ENCODE data around the gene PUDP. TPM values are rescaled to one million over a fixed set of nuclear protein-coding genes. Genes with fewer than 3 reads are reported as not detected.
"Not testable (repeated sequence)": the region's sequence is repeated elsewhere in the genome, so short reads cannot be mapped to it uniquely, and the experiment has no call there.

The PUDP gene
- polyA plus RNA-seq, 1 donor from 2014 or later: 13.0 TPM

DNA sequence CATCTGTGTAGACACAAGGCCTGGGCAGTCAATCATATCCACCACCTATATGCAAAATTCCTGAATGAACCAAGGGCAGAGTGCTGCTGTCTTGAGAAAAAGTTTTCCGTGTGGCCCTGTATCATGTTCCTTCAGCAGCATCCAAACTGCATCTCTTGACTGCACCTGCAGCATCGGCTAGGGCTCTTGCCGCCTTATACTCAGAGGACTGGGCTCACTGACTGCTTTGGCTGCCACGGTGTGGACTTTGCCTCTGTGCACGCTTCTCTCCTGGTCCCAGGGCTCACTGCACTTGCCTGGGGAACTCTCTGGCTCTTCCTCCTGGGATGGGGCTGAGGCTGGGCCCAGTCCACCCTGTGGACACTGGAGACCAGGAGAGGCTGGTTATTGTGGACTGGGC lies 39.9 kb downstream of the PUDP start:
- Mint-ChIP-seq H3K4me3 (peak overlapping the region in 1 of 4 donors; percentile 65), H3K27me3 (no peaks in the 10 kb centered on the region), H3K36me3 (peaks cover 17% of the 10 kb centered on the region), H3K4me1 (peaks cover 25 to 37% (median 29%) of the 10 kb centered on the region in 3 donors), H3K9me3 (no peaks in the 10 kb centered on the region), H3K27ac (no peak overlapping the region)

DNA sequence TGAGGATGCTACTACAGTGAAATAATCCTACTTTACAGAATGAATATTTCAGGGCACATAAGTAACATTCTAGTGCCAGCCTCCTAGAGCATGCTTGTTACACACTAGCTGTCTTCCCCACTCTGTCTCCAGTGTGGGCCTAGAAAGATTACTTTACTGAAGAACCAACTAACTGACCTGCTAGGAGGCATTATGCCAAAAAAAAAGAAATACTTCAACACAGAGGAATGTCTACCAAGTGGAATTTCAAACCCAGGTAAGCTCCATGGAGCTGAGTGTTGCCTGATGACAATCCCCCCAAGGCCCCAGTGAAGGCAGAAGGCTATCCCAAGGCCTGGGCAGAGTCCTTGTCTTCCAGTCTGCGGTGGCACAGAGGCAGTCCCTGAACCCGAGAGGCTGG lies 41.3 kb downstream of the PUDP start:
- Mint-ChIP-seq H3K4me3 (no peak overlapping the region), H3K4me1 (peaks cover 39 to 45% (median 39%) of the 10 kb centered on the region in 3 donors), H3K27ac (peak overlapping the region in 1 of 3 donors; percentile 61), H3K9me3 (peaks cover 0 to 2% (median 0%) of the 10 kb centered on the region in 3 donors), H3K27me3 (no peaks in the 10 kb centered on the region), H3K36me3 (peaks cover 28% of the 10 kb centered on the region)

DNA sequence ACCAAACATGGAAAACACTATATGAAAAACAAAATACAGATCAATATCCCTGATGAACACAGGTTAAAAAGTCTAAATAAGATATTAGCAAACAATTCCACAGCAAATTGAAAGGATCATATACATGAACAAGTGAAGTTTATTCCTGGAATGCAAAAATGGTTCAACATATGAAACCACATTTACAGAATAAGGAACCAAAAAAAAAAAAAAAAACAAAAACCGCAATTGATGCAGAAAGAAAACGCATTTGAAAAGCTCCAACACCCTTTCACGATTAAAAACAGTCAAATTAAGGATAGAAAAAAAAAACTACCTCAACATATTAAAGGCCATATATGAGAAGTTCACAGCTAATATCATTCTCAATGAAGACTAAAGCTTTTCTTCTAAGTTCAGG lies 45.8 kb downstream of the PUDP start:
- Mint-ChIP-seq H3K4me1 (peaks cover 15 to 25% (median 24%) of the 10 kb centered on the region in 3 donors), H3K4me3 (peak overlapping the region in 1 of 4 donors; percentile 11), H3K27me3 (no peaks in the 10 kb centered on the region), H3K36me3 (peaks cover 33% of the 10 kb centered on the region), H3K27ac (peak overlapping the region in 1 of 3 donors; percentile 12), H3K9me3 (peaks cover 0 to 2% (median 0%) of the 10 kb centered on the region in 3 donors)

DNA sequence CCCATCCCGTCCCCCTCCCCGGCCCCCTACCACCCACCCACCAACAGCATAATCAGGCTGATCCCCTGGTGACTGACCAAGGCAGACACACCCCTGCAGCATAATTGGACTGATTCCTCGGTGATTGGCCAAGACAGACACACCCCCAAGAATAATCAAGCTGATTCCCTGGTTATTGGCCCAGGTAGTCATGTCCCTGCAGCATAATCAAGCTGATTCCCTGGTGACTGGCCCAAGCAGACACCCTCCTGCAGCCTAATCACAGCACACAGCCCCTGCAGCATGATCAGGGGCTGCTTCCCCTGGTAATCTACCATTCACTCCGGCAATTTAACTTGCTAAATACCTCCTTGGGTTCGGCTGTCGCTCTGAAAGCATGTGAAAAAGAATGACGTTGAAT lies 47.9 kb downstream of the PUDP start:
- peaks cover 30% of the 10 kb centered on the region for H3K36me3 Mint-ChIP-seq

DNA sequence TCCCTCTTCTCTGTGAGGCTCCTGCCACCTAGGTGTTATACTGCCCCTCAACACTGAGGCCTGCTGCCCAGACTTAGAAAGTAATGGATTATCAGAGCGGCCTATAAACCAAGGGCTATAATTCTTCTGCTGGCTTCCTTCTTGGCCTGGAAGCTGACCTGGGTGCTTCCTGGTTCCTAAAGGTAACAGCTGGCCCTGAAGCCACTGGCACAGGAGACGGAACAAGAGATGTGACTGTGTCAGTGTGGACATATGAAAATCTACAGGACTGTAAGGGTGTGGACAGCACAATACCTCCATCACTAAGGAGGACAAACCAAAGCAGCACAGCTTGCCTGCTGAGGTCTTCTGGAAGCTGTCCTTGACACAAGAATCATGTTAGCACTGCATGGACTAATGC lies 52.3 kb downstream of the PUDP start:
- not testable (repeated sequence) for H3K27me3 Mint-ChIP-seq, H3K4me3 Mint-ChIP-seq, H3K36me3 Mint-ChIP-seq, H3K9me3 Mint-ChIP-seq
- Mint-ChIP-seq H3K4me1 (peaks cover 22% of the 10 kb centered on the region in 3 donors), H3K27ac (peak overlapping the region in 1 of 3 donors; percentile 80)

More for the DNA sequence above, 47.9 kb downstream of the PUDP start:
- Mint-ChIP-seq H3K27ac (peak overlapping the region in 1 of 3 donors; percentile 50), H3K4me1 (peaks cover 15 to 28% (median 22%) of the 10 kb centered on the region in 3 donors), H3K27me3 (no peaks in the 10 kb centered on the region), H3K9me3 (peaks cover 0 to 2% (median 0%) of the 10 kb centered on the region in 3 donors), H3K4me3 (no peak overlapping the region)

DNA sequence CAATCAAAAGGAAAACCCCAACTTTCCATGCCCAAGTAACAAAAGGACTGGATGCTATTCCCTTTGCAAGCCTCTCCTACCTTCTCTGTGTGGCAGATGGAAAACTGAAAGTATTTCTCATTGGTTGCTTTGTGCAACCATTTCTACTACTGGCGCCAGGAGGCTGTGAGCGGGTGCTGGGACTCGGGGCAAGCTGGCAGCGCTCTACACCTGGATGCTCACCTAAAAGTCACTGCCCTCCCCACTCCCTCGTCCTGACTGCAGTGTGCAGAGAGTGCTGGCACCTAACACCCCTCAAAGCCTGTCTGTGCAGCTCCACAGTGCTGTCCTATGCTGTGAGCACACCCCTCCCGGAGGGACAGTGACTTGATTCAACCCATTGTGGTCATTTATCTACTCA lies 54.6 kb downstream of the PUDP start:
- no peak overlapping the region for H3K4me3 Mint-ChIP-seq
- no peak overlapping the region for H3K27ac Mint-ChIP-seq
- peaks cover 2% of the 10 kb centered on the region for H3K36me3 Mint-ChIP-seq
- H3K4me1 Mint-ChIP-seq: peaks cover 24 to 36% (median 35%) of the 10 kb centered on the region in 3 donors
- no peaks in the 10 kb centered on the region for H3K9me3 Mint-ChIP-seq
- H3K27me3 Mint-ChIP-seq: no peaks in the 10 kb centered on the region

DNA sequence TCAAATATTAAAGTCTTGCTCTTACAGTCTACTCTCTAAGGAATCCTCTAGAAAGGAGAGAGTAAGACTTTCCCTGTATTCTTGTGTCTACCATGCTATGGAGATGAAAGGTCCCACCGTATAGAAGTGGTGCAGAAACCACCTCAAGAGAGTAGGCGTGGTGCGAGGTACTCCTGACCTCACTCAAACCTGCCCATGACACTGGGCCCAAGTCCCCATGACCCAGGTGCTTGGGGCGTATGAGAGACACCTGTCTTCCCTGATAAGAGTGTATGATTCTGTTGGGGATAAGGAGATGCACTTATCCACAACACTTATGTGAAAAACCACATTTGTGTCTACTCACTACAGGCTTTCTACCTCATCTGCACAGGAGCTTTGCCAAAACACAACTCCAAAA lies 55.4 kb downstream of the PUDP start:
- Mint-ChIP-seq H3K4me3 (no peak overlapping the region), H3K27me3 (no peaks in the 10 kb centered on the region), H3K4me1 (peaks cover 24 to 39% (median 36%) of the 10 kb centered on the region in 3 donors), H3K9me3 (no peaks in the 10 kb centered on the region), H3K36me3 (peaks cover 2% of the 10 kb centered on the region), H3K27ac (peak overlapping the region in 1 of 3 donors; percentile 53)

DNA sequence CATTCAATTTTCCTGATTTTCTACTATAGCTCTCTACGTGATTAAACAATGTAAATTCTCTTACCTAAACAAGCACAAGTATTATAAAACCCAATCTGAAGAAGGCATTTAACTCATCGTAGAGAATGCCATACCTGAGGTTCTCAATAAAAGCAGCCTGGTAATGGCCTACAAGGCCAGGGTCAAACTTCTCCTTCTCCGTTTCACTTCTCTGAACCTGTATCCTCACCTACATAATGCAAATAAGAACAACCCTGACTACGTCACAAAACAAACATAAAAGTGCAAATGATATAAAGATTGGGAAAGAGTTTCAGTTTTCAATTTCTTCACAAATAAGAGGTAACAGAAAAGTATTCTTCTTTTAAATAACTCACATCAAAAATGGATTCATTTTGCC lies 56.0 kb downstream of the PUDP start:
- no peaks in the 10 kb centered on the region for H3K9me3 Mint-ChIP-seq
- H3K4me1 Mint-ChIP-seq: peaks cover 20 to 43% (median 35%) of the 10 kb centered on the region in 3 donors
- H3K36me3 Mint-ChIP-seq: peaks cover 2% of the 10 kb centered on the region
- peak overlapping the region; percentile 1 to 63 (median 4) for H3K27ac Mint-ChIP-seq
- H3K27me3 Mint-ChIP-seq: no peaks in the 10 kb centered on the region
- H3K4me3 Mint-ChIP-seq: peak overlapping the region in 1 of 4 donors; percentile 14

DNA sequence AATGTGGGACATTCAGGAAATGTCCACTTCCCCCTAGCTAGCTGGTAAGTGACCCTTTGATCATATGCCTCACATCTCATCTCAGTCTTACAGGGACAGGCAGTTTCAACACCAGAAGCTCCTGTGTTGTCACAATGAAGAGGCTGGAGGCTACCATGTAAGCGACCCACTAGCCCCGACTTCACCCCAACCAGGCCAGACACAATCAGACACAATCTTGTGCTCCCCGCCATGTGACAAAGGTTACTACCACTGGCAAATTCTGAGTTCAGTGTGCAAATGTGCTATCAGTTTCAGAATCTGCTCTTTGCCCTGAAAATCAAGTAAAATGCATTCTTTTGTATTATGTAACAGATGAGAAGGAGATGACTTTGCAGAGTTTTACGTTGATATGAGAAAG lies 57.3 kb downstream of the PUDP start:
- Mint-ChIP-seq H3K27me3 (no peaks in the 10 kb centered on the region), H3K9me3 (no peaks in the 10 kb centered on the region), H3K4me1 (peaks cover 25 to 53% (median 44%) of the 10 kb centered on the region in 3 donors), H3K4me3 (no peak overlapping the region), H3K36me3 (peaks cover 2% of the 10 kb centered on the region), H3K27ac (peak overlapping the region in 1 of 3 donors; percentile 54)

DNA sequence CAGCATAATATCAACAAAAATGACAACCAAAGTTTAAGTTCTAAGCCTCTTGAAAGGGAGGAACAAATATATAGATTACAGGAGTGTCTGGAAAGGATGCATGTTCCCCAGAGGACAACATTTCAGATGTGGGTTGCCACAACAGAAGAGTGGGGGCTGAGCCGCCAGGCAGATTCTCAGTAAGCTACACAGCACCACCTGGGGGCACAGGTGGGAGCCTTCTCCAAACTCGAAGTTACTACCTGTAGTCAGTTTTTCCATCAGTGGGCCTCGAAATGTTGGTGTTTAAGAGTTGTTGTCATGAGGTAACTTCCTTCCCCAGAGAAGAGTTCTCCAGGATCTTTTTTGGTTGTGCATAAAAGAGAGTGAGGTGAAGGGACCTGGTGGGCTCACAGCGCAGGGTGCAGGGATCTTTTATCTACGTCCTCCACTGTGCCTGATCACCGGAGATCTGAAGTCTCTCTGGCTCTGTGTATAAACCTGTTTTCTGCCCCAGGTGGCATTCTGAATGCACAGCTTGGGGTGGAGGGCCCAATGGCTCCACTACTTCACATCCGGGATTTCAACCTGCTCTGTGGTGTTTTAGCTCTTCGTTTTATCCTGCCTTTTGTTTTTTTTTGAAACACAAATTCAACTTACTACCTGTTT lies 58.9 kb downstream of the PUDP start:
- Mint-ChIP-seq H3K4me3 (peak overlapping the region in 1 of 4 donors; percentile 24), H3K9me3 (no peaks in the 10 kb centered on the region), H3K27ac (peak overlapping the region in 2 of 3 donors; percentile 69 to 78), H3K36me3 (peaks cover 2% of the 10 kb centered on the region), H3K27me3 (no peaks in the 10 kb centered on the region), H3K4me1 (peaks cover 30 to 68% (median 59%) of the 10 kb centered on the region in 3 donors)

DNA sequence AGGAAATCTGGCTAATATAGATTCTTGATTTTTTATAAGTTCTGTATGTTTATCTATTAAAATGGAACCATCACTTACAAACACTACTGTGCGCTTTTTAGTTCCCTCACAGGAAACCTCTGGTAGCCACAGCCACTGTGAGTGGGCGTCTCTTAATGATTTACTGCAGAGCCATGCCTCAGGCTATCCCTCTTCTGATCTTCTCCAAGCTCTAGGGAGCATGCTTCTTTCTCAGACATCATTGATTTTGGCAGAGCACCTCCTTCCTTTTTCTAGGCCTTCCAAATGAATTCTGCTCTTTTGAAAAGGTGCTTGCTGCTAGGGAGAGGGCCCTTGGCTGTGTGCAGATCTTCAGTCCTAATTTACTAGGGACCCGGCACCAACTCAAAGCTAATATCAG lies 61.6 kb downstream of the PUDP start:
- Mint-ChIP-seq H3K4me1 (peaks cover 34 to 70% (median 58%) of the 10 kb centered on the region in 3 donors), H3K36me3 (no peaks in the 10 kb centered on the region), H3K9me3 (no peaks in the 10 kb centered on the region), H3K27me3 (no peaks in the 10 kb centered on the region), H3K27ac (peak overlapping the region in 1 of 3 donors; percentile 5), H3K4me3 (peak overlapping the region in 2 of 4 donors; percentile 4 to 18)

DNA sequence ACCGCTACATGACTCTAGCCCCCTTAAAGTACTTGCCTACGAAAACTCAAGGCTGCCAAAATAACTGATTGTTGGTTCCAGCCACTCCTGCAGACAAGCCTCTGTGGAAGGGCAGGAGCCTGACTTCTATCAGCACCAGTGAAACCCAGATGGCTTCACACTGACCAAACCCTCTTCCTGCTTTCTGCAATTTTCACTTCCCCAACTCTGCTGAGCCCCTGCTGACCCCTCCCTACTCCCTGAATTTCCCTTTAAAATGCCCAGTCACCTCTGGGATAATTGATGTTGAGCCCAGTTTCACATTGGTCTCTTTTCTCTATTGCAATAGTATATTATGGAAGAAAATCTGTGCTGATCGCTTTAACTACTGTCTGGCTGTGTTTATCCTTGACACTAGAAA lies 62.1 kb downstream of the PUDP start:
- Mint-ChIP-seq H3K4me3 (peak overlapping the region; percentile 2 to 59 (median 29)), H3K27me3 (no peaks in the 10 kb centered on the region), H3K27ac (peak overlapping the region in 1 of 3 donors; percentile 5), H3K4me1 (peaks cover 32 to 68% (median 55%) of the 10 kb centered on the region in 3 donors), H3K36me3 (no peaks in the 10 kb centered on the region), H3K9me3 (no peaks in the 10 kb centered on the region)

DNA sequence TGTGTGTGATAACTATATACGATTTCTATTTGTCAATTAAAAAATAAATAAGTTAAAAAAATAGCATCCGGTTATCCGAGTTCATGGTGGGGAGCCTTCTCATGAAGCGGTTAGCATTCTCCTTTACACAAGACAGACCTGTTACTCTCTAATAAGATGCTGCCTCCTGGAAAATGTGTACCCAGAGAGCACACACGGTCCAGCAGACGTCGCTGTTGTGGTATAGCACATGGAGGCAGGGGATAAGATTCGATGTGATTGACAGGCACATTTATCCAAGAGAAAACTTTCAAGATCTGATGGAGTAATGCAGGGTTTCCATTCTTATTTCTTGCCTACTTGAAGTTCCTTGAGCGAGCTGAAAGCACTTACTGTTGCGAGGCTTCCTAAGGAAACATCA lies 63.1 kb downstream of the PUDP start:
- peaks cover 31 to 71% (median 58%) of the 10 kb centered on the region in 3 donors for H3K4me1 Mint-ChIP-seq
- H3K27me3 Mint-ChIP-seq: no peaks in the 10 kb centered on the region
- peak overlapping the region in 2 of 4 donors; percentile 29 to 84 for H3K4me3 Mint-ChIP-seq
- no peaks in the 10 kb centered on the region for H3K9me3 Mint-ChIP-seq
- H3K27ac Mint-ChIP-seq: peak overlapping the region in 1 of 3 donors; percentile 51
- H3K36me3 Mint-ChIP-seq: peaks cover 4% of the 10 kb centered on the region

DNA sequence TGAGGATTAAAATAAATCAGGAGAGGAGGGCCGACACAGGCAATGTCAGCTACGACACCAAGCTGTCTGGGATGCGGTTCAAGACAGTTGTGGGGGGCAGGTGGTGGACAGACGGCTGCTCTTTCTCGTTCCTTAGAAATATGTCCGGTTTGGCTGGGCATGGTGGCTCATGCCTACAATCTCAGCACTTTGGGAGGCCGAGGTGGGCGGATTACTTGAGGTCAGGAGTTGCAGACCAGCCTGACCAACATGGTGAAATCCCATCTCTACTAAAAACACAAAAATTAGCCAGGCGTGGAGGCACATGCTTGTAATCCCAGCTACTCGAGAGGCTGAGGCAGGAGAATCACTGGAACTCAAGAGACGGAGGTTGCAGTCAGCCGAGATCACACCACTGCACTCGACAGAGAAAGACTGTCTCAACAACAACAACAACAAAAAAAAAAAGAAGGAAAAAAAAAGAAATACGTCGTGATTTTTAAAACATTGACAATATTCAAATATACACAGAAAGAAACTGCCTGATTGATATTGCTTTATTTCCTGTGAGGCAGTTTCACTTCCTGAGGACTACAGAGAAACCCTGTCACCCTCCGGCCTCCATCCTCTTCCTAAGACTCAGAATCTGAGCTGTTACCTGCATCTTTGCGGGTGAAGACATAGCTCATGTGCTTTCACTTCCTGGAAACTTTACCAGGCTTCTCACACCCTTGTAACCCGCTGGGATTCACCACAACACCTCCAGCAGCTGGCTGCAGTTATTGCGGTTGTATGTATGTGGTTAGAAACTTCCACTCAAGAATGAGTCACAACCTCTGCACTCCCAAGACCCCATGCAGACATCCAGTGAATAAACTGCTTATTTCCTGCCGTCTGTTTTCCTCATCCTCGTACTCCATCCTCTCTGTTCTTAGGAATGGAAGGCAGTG lies 64.2 kb downstream of the PUDP start:
- no peaks in the 10 kb centered on the region for H3K27me3 Mint-ChIP-seq
- peaks cover 4% of the 10 kb centered on the region for H3K36me3 Mint-ChIP-seq
- H3K9me3 Mint-ChIP-seq: no peaks in the 10 kb centered on the region
- H3K4me1 Mint-ChIP-seq: peaks cover 26 to 62% (median 49%) of the 10 kb centered on the region in 3 donors
- peak overlapping the region; percentile 46 to 92 (median 83) for H3K4me3 Mint-ChIP-seq
- peak overlapping the region; percentile 80 to 98 (median 95) for H3K27ac Mint-ChIP-seq

DNA sequence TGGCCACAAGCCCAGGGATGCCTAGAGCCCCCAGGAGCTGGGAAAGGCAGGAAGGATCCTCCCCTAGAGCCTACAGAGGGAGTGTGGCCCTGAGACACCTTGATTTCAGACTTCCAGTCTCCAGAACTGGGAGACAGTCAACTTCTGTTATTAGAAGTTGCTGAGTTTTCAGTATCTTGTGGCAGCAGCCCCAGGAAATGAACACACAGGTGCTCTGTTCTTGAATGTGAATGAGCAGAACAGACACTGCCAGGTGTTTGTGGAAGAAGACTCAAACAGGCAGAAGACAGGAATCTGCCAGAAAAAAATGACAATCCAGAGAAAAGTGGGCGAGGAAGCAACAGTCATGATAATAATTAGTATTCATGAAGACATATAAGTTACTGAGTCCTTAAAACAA lies 64.9 kb downstream of the PUDP start:
- H3K4me1 Mint-ChIP-seq: peaks cover 24 to 56% (median 43%) of the 10 kb centered on the region in 3 donors
- no peaks in the 10 kb centered on the region for H3K27me3 Mint-ChIP-seq
- H3K27ac Mint-ChIP-seq: peak overlapping the region; percentile 80 to 98 (median 95)
- H3K9me3 Mint-ChIP-seq: no peaks in the 10 kb centered on the region
- H3K36me3 Mint-ChIP-seq: peaks cover 4% of the 10 kb centered on the region
- H3K4me3 Mint-ChIP-seq: peak overlapping the region; percentile 46 to 92 (median 83)
